MG63 (cell line): ENCODE measurements around the gene ABHD3. TPM values are rescaled to one million over a fixed set of nuclear protein-coding genes. Genes with fewer than 3 reads are reported as not detected.
"Not testable (repeated sequence)": the region's sequence is repeated elsewhere in the genome, so short reads cannot be mapped to it uniquely, and the experiment has no call there.

Experiments
- DNase-seq: peaks from one replicate; pipeline ENCODE4 v3.0.0-alpha.2; 2020
- H3K27me3 ChIP-seq: fragments of 250-450 bp; sonication (Bioruptor Pico); 2 replicates; pipeline ENCODE4 v1.5.1; 2020; ENCODE audit warnings: mild to moderate bottlenecking, moderate library complexity
- H3K36me3 ChIP-seq: fragments of 250-450 bp; sonication (Bioruptor Pico); 2 replicates; pipeline ENCODE4 v1.5.1; 2020; ENCODE audit warnings: mild to moderate bottlenecking, moderate library complexity
- H3K4me3 ChIP-seq: fragments of 250-450 bp; sonication (Bioruptor Pico); 2 replicates; pipeline ENCODE4 v1.5.1; 2020; ENCODE audit warnings: mild to moderate bottlenecking, moderate library complexity
- H3K9me3 ChIP-seq: fragments of 250-450 bp; sonication (Bioruptor Pico); 2 replicates; pipeline ENCODE4 v1.5.1; 2020; ENCODE audit warnings: mild to moderate bottlenecking, moderate library complexity
- total RNA-seq: library from RNA; depleted of rRNA; stranded (reverse); fragments of >200 nt; shearing (Covaris generic); gene quantifications from 2 replicates; pipeline ENCODE4 v1.2.3, GENCODE V29; 2014; ENCODE audit warnings: low replicate concordance; rRNA removed

The ABHD3 gene
- total RNA-seq, result 7.1 and 7.6 TPM in 2 replicates

- DNase-seq, result peak; percentile 91
- peak within 1 kb of the TSS; percentile 61 for H3K4me3 ChIP-seq
- H3K27me3 ChIP-seq, result no peaks in the 10 kb centered on the region
- no peaks in the 10 kb centered on the region for H3K9me3 ChIP-seq
- H3K36me3 ChIP-seq, result peaks cover 4% of the 10 kb centered on the region; the same call in 1 of the 2 replicates
Observed at GRCh38 chr18:21704603-21705364, at the start of gene ABHD3. ABHD3 (minus strand) TSS chr18:21704774; CDS start chr18:21704665, 109 bp downstream.

GRCh38 chr18:21747764-21748693 lies 43.5 kb upstream of the ABHD3 start:
- Histone ChIP-seq H3K27me3 (no peaks in the 10 kb centered on the region), H3K36me3 (no peaks in the 10 kb centered on the region), H3K4me3 (no peak overlapping the region), H3K9me3 (no peaks in the 10 kb centered on the region)
- DNase-seq, result no peak

GRCh38 chr18:21747268-21747667 lies 42.7 kb upstream of the ABHD3 start:
- Histone ChIP-seq H3K27me3 (no peaks in the 10 kb centered on the region), H3K9me3 (no peaks in the 10 kb centered on the region), H3K4me3 (no peak overlapping the region), H3K36me3 (0 out of 2 replicates have a peak, but pooled peaks cover 4% of the 10 kb centered on the region)
- DNase-seq, result no peak

- no peak overlapping the region for H3K4me3 ChIP-seq
- H3K9me3 ChIP-seq, result no peaks in the 10 kb centered on the region
- 0 out of 2 replicates have a peak, but pooled peaks cover 4% of the 10 kb centered on the region for H3K36me3 ChIP-seq
- H3K27me3 ChIP-seq, result no peaks in the 10 kb centered on the region
- DNase-seq, result no peak
Observed at GRCh38 chr18:21745231-21745630, 40.7 kb upstream of the ABHD3 start.

- Histone ChIP-seq H3K4me3 (no peak overlapping the region; the same call in 1 of the 2 replicates), H3K9me3 (no peaks in the 10 kb centered on the region; the same call in 1 of the 2 replicates), H3K27me3 (no peaks in the 10 kb centered on the region), H3K36me3 (0 out of 2 replicates have a peak, but pooled peaks cover 4% of the 10 kb centered on the region)
- DNase-seq, result no peak
Observed at GRCh38 chr18:21743166-21743832, 38.7 kb upstream of the ABHD3 start.

GRCh38 chr18:21742315-21742687 lies 37.7 kb upstream of the ABHD3 start:
- H3K4me3 ChIP-seq, result peak overlapping the region; percentile 94
- H3K9me3 ChIP-seq, result peaks cover 7% of the 10 kb centered on the region; the same call in 1 of the 2 replicates
- DNase-seq, result no peak
- H3K36me3 ChIP-seq, result 0 out of 2 replicates have a peak, but pooled peaks cover 4% of the 10 kb centered on the region
- no peaks in the 10 kb centered on the region for H3K27me3 ChIP-seq

GRCh38 chr18:21741562-21742314 lies 37.2 kb upstream of the ABHD3 start:
- Histone ChIP-seq H3K4me3 (peak overlapping the region; percentile 94), H3K27me3 (no peaks in the 10 kb centered on the region), H3K36me3 (0 out of 2 replicates have a peak, but pooled peaks cover 4% of the 10 kb centered on the region), H3K9me3 (peaks cover 12% of the 10 kb centered on the region)
- peak; percentile 23 for DNase-seq

GRCh38 chr18:21741312-21741561 lies 36.7 kb upstream of the ABHD3 start:
- Histone ChIP-seq H3K27me3 (no peaks in the 10 kb centered on the region), H3K4me3 (peak overlapping the region; percentile 94), H3K36me3 (0 out of 2 replicates have a peak, but pooled peaks cover 4% of the 10 kb centered on the region), H3K9me3 (peaks cover 14% of the 10 kb centered on the region)
- DNase-seq, result no peak

GRCh38 chr18:21740538-21741311 lies 36.2 kb upstream of the ABHD3 start, which contains the start of gene MIB1:
MIB1 (plus strand) TSS chr18:21740792; CDS start chr18:21741584, 792 bp downstream.
- Histone ChIP-seq H3K36me3 (0 out of 2 replicates have a peak, but pooled peaks cover 4% of the 10 kb centered on the region), H3K27me3 (no peaks in the 10 kb centered on the region), H3K4me3 (peak within 1 kb of the TSS; percentile 94), H3K9me3 (peaks cover 15% of the 10 kb centered on the region)
- DNase-seq, result peak; percentile 95

GRCh38 chr18:21739604-21740537 lies 35.3 kb upstream of the ABHD3 start:
- 0 out of 2 replicates have a peak, but pooled peaks cover 4% of the 10 kb centered on the region for H3K36me3 ChIP-seq
- H3K4me3 ChIP-seq, result peak overlapping the region; percentile 94
- H3K9me3 ChIP-seq, result peaks cover 15% of the 10 kb centered on the region
- H3K27me3 ChIP-seq, result no peaks in the 10 kb centered on the region
- DNase-seq, result no peak

GRCh38 chr18:21736926-21737325 lies 32.4 kb upstream of the ABHD3 start:
- peaks cover 15% of the 10 kb centered on the region for H3K9me3 ChIP-seq
- H3K36me3 ChIP-seq, DNase-seq, H3K27me3 ChIP-seq, H3K4me3 ChIP-seq: not testable (repeated sequence)

GRCh38 chr18:21735452-21736015 lies 31.0 kb upstream of the ABHD3 start:
- no peaks in the 10 kb centered on the region for H3K36me3 ChIP-seq
- no peak for DNase-seq
- H3K27me3 ChIP-seq, result no peaks in the 10 kb centered on the region
- H3K9me3 ChIP-seq, result peaks cover 15% of the 10 kb centered on the region
- H3K4me3 ChIP-seq, result no peak overlapping the region

- peaks cover 12% of the 10 kb centered on the region for H3K9me3 ChIP-seq
- H3K36me3 ChIP-seq, result no peaks in the 10 kb centered on the region
- no peak for DNase-seq
- H3K4me3 ChIP-seq, result no peak overlapping the region
- H3K27me3 ChIP-seq, result no peaks in the 10 kb centered on the region
Observed at GRCh38 chr18:21733011-21733410, 28.4 kb upstream of the ABHD3 start.

GRCh38 chr18:21727702-21728101 lies 23.1 kb upstream of the ABHD3 start:
- no peak for DNase-seq
- no peak overlapping the region for H3K4me3 ChIP-seq
- H3K36me3 ChIP-seq, result no peaks in the 10 kb centered on the region

More at GRCh38 chr18:21727702-21728101, 23.1 kb upstream of the ABHD3 start:
- no peaks in the 10 kb centered on the region for H3K9me3 ChIP-seq
- H3K27me3 ChIP-seq, result no peaks in the 10 kb centered on the region
